HS-5 (cell line): Measurements from ENCODE around the gene CASK.
"Not testable (repeated sequence)": the region's sequence is repeated elsewhere in the genome, so short reads cannot be mapped to it uniquely, and the experiment has no call there.

Source experiments
- DNase-seq: peaks from one replicate; pipeline ENCODE4 v3.0.0-alpha.2; 2012; ENCODE audit warnings: low read depth

CASK gene

DNA sequence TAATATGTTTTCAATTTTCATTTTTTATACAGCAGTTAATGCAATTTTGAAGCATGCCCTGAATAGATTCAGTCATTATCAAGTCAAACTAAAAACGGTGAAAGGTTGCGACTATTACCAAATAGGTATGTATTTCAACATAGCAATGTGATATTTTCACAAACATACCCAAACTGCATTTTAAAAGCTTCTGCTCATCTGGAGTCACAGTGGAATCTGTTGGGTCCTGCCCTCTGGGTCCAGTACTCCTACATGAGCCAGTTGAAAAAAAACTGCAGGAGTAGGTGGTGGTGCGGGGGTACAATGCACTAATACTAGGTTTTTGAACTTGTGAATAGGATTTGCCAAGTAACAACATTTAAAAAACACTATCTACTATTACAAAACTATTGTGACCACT lies 233.6 kb downstream of the CASK start:
- no peak for DNase-seq

DNA sequence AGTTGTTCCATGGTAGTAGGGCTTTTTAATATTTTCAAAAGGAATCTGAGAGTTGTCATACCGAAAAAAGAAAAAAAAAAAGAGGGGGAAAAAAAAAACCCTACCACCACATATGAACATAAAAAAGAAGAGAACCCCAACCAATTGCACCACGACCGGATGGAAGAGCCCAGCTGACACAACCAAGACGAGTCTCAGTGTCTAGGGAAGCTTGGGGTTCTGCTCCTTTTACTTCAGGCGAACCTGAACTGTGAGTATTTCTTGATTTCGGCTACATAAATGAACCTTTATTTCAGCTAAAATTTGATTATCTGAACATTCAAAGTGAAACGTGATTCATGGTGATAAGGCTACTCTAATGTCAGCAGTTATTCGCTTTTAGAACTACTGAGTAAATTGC lies 234.5 kb downstream of the CASK start, which contains the start of gene GPR34:
GPR34 (plus strand) TSS at position 139 of the 400 bp plus-strand sequence. CDS start 6,661 bp downstream, outside the sequence.
- DNase-seq, result no peak

DNA sequence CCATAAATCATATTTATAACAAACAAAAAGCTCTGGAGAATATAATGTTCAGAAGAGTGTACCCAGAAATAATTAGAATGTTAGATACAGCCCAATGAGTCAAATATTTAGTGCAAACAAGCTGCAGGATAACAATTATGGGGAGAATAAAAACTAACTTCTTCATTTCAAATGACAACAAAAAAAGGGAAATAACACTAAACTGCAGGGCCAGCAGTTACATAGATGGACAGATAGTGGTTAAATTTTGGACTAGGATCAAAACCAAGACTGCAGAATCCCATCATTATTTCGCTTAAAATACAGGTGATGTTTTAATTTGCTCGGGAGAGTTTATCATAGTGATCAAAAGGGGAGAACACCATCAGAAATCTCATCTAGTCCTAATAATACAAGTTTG lies 235.2 kb downstream of the CASK start:
- DNase-seq, result no peak

DNA sequence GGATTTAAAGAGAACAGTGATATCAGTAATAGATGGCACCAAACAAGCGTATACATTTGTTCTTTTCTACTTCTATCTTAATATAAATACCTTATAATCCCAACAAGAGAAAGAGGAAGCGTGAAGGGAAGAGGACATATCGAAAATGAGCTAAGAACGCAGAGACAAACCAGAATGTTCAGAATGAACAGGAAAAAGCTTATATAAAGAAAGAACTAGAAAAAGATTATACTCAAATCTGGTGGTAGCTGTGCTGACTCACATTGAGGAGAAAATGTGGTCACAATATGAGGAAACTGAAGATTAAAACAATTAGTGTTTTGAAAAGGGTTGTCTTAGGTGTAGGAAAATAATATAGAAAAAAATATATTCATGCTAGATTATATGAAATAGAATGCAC lies 236.6 kb downstream of the CASK start:
- no peak for DNase-seq

DNA sequence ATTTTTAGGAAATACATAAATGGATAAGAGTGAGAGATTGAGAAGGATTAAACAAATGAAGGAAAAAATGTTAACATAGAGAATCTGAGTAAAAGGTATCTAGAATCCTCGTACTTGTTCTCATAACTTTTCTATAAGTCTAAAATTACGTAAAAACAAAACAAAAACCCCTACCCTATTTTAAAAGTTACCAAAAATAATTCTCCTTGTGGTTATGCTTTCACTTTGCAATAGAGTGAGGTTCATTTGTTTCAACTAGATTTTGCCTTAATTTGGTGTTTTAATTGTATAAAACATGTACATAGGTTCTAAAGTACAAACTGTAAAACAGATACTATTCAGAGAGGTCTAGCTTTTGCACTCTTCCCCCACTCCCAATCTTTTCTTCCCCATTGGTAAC lies 238.4 kb downstream of the CASK start:
- DNase-seq, result no peak

DNA sequence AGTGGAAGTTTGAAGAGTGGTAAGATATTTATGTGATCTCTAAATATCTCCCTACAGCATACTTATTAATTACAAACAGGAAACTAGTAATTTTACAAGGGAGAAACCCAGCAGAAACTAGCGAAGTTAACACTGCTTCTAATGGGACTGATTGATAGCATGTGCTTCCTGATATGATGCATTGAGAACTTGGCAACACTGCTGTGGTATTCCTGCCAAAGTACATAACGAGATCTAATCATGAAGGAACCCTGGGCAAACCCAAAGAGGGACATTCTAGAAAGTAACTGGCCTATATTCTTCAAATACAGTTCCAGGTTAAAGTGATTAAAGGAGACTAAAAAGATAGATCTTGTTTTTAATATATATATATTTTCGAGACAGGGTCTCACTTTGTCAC lies 239.2 kb downstream of the CASK start:
- no peak for DNase-seq

DNA sequence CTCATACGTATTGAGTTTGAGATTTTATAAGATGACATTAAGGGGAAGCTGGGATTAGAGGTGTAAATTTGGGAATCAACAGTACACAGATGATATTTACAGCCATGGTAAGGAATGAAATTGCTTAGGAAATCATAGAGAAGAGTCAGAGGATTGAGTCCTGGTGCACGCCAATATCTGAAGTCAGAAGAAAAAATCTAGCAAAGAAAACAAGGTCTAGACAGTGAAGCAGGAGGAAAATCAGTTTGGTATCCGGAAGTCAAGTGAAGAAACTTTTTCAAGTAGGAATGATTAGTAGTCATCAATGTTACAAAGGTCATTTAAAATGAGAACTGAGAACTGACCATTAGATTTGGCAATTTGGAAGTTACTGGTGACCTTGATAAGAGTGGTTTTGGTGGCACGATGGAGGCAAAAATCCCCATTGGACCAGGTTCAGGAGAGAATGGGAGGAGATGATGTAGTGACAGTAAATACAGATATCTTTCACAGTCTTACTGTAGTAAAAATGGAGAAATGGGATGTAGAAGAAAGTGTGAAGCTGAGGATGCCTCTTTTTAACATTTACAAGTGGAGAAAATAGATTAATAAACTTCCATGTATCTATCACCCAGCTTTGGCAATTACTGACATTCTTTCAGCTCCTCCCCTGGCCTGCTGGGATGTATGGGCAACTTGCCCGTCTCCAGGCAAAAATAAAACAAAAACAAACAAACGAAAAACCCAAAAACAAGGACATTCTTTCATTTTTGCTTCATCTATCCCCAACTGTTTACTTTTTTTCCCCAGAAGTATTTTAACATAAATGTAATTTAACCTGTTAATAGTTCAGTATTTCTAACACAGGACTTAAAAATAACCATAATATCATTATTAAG lies 245.9 kb downstream of the CASK start:
- no peak for DNase-seq

DNA sequence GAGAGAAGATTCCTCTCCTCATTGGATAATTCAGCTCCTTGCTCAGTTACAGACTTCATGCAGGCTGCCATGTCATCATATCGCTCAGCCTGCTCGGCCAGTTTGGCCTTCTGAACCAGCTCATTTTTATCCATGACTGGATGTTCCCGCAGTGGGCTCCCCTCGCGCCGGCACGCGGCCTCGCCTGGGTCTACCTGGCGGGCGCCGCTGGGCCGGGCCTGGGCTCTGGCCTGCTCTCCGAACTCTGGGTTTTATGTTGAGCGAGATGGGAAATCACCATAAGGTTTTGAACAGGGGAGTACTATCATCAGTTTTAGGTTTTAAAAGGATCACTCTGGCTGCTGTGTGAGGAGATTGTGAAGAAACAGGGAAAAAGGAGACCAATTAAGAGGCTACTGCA lies 247.0 kb downstream of the CASK start:
- not testable (repeated sequence) for DNase-seq

DNA sequence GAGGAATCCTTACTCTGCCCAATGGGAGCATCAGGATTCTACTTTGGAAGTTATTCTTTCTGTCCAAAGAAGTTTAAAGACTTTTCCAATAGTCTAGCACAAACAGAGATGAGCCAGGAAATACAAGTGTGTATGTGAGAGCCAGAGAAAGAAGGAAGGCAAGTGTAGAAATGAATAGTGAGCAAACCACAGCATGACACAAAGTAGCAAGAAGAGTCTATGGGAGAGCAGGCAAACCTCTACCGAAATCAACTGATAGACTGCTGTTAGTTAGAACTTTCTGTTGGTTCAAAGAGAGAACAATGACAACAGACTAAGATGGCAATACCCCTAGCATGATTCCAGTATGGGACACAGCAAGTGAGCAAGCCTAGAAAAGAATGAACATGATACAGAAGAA lies 250.7 kb downstream of the CASK start:
- no peak for DNase-seq

DNA sequence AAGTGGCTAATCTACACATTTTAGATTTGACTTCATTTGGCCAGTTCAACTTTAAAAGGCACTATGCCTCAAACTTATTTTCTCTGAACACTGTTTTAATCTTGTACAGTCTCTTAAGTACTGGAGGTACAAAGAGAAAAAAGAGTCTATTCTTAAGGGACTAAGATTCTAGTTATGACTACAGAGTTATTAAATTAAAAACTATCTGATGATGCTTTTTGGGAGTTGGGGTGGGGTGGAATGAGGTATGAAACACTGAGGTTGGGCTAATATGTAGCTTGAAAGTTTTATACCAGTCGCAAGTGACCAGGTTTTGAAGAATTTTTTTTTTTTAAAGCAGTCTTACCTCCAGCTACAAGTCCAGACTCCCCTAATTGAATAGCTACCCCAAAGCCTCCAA lies 252.3 kb downstream of the CASK start:
- DNase-seq, result no peak

DNA sequence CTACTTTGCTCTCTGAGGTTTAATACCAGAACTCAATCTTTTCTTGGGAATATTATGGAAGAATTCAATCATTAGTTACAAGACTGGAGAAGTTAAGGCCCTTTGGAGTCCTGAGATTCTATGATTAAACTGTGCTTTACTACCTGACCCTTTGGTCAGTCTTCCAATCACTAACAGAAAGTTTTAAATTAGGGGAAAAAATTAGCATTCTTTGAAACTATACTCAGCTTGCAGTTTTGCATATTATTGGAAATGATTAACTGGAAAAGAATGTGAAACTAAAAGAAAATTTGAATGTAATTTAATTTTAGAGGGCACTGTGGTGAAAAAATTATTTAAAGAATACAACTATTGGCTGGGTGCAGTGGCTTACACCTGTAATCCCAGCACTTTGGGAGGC lies 253.2 kb downstream of the CASK start:
- DNase-seq, result no peak

DNA sequence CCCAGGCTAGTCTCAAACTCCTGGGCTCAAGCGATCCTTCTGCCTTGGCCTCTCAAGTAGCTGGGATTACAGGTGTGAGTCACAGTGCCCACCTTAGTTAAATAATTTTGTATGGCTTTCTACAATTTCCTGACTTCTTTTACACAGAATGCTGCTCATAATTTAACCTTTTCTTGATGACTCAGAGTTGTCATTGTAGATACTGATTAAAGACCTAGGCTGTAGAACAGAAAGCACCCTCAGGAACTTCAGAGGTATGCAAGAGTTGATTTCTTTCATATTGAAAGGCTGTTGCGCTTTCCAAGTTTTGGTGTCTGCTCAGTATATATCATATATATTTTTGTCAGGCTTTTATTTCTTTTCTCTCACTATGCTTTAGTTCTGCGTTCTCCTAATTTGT lies 255.7 kb downstream of the CASK start:
- DNase-seq, result no peak

DNA sequence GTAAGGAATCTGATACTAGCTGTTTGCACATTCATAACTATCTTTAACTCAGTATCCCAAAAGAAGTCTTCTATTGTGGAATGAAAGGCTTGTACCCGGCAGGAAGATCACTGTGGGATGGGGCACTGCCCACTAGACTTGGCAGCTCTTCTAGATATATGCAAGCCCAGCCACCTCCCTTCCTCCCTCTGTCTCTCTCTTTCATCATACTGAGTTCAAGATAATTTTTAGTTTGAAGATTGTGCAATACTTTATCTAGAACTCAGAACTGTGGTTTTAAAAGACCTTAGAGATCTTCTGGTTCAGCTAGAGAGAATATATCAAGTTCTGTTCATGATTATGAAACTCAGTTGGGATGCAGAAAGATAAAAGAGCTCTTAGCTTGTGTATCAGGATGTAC lies 257.1 kb downstream of the CASK start:
- no peak for DNase-seq

DNA sequence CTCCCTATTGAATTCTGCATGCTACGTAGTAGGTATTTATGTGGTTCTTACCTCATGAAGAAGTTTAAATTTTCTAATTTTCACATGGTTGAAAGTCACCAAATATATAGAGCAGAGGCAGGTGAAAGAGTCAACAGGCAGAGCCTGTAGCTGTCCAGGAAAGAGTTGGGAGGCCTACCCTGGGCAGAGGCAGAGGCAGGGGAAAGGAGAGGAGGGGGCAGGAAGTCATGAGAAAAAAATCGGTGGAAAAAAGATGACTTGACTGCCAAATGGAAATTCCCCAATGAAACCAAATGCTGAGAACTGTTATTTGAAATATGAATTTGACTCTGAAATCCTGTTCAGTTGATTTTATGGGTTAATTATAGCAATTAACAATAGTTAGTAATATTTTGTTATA lies 257.7 kb downstream of the CASK start:
- no peak for DNase-seq

DNA sequence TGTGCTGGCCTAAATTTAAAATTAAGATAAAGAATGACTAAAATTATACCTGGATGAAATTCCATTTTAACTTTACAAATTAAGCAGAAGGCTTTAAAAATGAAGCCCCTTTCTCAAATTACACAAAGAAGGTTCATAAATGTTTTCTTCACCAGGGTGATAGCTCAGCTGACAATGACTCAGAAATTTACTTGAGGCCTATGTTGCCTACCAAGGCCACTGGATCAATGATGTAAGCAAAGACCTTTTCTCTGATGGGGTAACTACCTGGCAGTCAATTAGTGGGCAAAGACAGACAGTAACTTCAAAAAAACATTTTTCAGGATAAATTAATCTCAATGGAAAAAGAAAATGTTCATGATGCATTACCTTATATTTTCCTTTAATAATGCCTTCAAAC lies 258.4 kb downstream of the CASK start:
- DNase-seq, result no peak

DNA sequence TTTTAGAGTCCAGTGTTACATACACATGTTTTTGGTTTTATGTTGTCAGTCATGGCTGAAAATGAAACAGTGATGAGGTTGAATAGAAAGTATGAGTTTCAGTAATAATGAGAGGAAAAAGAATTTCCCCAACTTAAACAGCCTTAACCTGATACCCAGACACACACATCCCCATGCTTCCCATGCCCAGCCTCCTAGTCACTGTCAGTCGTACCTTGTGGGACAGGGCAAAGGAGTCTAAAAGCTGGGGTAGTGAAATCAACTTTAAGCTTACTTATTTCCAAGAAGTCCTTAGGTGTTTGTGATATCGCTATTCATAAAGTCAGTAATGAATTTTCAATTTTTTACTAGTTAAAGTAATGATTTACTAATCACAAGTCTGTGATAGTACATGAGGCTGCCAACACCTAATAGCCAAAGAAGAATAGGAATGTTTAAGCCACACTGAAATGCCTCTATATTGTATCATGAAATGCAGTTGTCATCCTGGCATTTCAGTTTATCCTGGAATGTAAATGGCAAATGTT lies 258.9 kb downstream of the CASK start:
- no peak for DNase-seq

DNA sequence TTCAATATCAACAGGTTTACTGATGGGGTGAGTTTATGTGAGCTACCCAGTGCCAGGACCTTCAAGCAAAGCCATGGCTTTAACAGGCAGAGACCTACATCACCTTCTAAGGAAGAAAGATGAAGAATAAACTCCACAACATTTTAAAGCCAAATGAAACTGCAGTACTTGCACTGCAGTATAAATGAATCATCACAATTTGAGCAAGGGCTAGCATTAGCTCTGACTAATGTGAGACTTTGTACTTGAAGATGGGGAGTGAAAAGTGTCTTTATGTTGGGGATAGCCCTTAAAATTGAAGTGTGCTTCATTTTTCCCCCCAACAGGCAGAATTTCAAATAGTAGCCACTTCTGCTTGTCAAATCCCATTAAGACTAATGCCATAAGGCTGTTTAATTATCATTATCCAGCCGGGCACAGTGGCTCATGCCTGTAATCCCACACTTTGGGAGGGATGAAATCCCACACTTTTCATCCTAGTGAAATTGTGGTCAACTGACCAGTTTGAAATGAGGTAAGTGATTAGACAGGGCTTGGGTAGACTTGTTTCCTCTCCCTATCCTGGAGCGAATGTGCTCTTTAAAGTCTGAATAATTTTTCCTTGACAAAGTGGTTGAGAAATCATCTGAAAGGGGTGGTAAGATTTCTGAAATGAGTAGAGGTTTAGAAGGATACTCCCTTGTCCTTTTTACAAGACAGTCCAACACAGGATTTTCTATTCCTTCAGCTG lies 261.8 kb downstream of the CASK start:
- no peak for DNase-seq

DNA sequence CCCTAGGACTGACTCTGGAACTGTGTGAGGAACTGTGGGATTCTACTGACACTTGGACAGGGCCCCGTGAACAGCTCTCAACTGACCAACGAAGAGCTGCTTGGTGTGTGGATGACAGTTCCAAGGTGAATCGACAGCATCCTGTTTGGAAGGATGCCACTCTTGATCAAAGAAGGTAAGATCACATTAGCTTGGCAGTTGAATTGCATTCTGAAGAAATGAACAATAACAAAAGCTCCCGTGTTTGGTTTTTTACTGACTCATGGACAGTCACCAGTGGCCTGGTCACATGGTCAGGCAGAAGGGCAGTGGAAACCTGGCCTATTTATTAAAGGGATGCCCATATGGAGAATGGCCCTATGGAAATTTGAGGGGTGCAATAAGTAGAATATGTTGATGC lies 267.7 kb downstream of the CASK start:
- no peak for DNase-seq

DNA sequence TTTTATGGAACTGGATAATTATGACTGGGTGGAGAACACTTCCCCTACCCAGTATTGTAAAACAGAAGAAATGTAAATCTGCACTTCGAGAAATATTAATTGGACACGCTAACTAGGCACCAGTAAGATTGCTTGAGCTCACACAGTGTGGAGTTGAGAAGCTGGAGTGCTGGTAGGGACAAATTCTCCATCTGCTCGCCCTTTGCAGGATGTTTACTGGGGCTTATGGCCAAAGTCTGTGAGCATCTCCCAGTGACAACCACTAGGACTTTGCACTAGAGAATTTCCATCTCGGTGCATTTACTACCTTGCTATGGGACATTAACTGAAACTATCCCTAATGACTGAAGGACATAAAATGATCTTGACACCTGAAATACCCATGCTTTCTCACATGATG lies 268.3 kb downstream of the CASK start:
- DNase-seq, result no peak

DNA sequence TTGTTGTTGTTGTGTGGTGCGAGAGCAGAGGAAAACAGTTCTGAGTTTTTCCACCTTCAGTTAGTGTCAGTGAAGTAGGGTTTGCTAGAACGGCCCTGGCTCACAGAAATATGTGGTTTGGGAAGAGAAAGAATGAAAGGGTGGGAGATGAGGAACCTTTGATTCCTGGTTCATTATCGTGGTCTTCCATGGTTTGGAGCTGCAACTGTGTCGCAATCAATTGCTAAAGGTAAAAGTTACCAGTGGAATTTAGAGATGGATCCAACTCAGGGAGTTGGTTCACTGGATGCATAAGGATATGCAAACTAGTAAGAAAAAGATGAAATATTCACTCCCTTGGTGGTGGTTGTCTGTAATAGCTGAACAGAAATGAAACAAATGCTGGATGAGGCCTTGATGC lies 270.2 kb downstream of the CASK start:
- DNase-seq, result no peak

DNA sequence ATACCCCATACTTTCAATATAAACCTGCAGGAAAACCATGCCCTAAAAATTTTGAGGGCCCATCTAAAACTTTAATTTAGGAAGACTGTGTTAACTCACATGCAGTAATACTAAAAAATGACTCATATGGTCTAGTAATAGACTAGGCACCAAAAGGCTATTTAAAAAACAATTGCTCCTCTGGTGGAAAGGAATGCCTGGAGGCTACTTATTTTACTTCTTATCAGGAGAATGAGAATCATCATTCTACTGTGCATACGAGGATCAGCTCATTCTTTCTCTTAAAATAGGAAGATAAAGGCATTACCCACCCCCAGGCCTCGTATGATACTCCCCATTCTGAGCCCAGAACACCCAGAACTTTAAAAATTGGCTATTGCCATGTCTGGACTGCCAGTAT lies 277.2 kb downstream of the CASK start:
- DNase-seq, result not testable (repeated sequence)

DNA sequence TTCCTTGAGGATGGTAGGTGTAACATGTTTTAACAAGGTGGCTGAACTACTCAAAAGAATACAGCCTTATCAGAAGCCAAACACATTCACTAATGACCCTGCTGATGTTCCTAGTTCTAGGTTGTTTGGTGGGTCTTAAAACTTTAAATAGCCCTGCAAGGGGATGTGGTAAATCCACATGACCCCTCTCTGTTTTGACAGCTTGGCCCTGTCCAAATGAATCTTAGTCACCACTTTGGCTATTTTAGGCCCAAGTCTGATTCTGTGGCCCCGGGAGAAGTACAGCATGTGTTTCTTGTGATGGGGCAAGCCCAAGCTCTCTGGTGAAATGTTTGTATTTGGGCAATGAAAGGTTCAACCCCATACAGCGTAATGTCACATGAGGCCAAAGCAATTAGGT lies 289.1 kb downstream of the CASK start:
- DNase-seq, result no peak

DNA sequence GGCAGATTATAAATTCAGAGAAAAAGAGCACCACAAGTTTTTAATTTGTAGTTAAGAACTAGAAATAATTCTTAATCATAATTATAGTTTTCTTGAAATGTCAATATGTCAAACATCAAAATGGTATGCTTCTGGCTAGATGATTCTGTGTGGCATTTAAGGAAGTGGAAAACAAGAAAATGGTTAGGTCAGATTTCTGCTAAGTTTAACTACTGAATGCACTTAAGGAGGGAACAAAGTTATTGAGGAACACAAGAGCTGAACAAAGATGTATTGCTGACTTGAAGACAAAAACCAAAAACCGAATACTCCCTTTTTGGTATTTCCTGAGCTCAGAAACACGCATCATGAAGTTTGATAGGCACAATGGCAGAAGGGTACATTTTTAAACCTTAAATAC lies 293.3 kb downstream of the CASK start:
- DNase-seq, result no peak
